ENCODE measurements around the gene GAS5.

Gene GAS5

DNA sequence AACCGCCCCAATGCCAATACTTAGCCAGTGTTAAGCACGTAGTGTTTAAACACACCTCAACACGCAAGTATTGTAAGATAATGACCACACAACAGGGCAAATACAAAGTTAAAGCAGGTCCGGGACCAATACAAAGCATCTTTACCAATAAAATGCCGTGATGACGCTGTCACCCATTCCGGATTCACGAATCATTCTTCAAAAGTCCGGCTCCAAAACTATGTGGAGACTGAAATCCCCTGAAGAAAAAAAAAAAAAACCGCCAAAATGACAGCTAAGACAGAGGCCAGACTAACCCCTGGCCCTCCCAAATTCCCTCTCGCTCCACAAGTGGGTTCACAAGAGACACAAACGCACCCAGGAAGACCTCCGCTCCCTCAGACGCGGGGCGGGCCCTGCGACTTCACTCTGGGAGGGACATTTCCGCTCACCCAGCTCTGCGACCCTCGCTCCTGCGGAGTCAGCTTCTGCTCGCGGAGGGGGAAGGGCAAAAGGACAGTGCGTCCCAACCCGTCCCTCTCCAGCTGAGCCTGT lies 43.9 kb downstream of the GAS5 start:
- no peak for DNase-seq

DNA sequence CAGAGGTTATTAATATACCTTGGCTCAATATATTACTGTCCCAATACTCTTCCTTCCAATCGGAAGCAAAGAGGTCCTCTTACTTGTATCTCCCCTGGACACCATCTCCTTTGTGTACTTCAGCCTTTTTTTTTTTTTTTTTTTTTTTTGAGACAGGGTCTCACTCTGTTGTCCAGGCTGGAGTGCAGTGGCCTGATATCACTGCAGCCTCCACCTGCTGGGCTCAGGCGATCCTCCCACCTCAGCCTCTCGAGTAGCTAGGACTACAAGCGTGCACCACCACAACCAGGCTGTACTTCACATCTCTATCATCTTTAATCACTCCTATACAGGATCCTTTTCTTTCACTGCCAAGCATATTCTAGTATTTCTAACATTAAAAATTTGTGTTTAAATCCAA lies 46.1 kb downstream of the GAS5 start:
- DNase-seq = no peak

DNA sequence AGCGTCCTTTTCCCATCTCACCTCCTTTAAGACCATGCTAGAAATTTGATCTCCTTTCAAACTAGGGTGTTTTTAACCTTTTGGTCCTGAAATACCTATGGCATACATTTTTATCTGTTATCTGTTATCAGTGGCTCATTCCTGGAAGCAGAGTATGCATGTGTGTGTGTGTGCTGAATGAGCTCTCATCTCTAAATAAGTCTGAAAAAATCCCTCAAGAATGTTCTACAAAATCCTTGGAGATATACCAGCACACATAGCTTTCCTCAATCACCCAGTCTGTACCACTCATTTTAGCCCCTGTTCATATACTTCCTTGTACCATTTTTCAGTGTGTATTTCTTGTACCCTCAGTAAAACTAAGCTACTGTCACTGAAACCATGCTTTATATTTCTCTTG lies 49.3 kb downstream of the GAS5 start:
- no peak for DNase-seq
